HEK293 (cell line): Measurements from ENCODE around the gene MTX2.
A peak's percentile ranks its signal among the peaks of the same experiment; 100 is the strongest.

Source experiments
- CTCF ChIA-PET: fragments of 350-600 bp; formaldehyde crosslinking; extraction: SDS; loops from one replicate; lab custom pipeline; 2021; ENCODE audit warnings: antibody characterized with exemption; lab: Yijun Ruan, JAX
- POLR2A ChIA-PET: fragments of 300-600 bp; formaldehyde crosslinking; extraction: SDS; loops from one replicate; lab custom pipeline; 2020; ENCODE audit warnings: antibody characterized with exemption, inconsistent platforms; lab: Yijun Ruan, JAX
- H3K27ac ChIP-seq: fragments of 200-500 bp; sonication (Bioruptor generic); 2 replicates; pipeline ENCODE4 v1.5.1; 2014; ENCODE audit warnings: low read depth, low read length, control low read depth, inconsistent platforms; ENCODE audit errors: extremely low read depth
- H3K36me3 ChIP-seq, 2 experiments: fragments of 200-500 bp in 1 of 2; sonication (Bioruptor generic) in 1 of 2; 1 replicate in 1 of 2; 2 replicates in 1 of 2; pipeline ENCODE4 v1.5.1; 2014 to 2017; ENCODE audit warnings: inconsistent platforms in 2 of 2, low read length in 2 of 2; ENCODE audit not compliant: control insufficient read depth in 2 of 2, insufficient read depth in 1 of 2
- H3K4me1 ChIP-seq: fragments of 200-500 bp; sonication (Bioruptor generic); 2 replicates; pipeline ENCODE4 v1.5.1; 2014; ENCODE audit warnings: mild to moderate bottlenecking, low read length, inconsistent platforms; ENCODE audit not compliant: control insufficient read depth, insufficient read depth
- H3K4me3 ChIP-seq: 2 replicates; pipeline ENCODE4 v1.5.1; 2011; ENCODE audit warnings: low read depth, mild to moderate bottlenecking, control low read depth, low read length, moderate library complexity
- H3K9me3 ChIP-seq: fragments of 200-500 bp; sonication (Bioruptor generic); 2 replicates; pipeline ENCODE4 v1.5.1; 2014; ENCODE audit warnings: low read depth, low read length, inconsistent platforms; ENCODE audit not compliant: control insufficient read depth, insufficient read depth
- ZNF2 ChIP-seq: fragments of 450-650 bp; formaldehyde crosslinking; IDR thresholded peaks from 2 replicates; pipeline ENCODE4 v1.5.1; 2016; ENCODE audit warnings: missing biosample characterization, missing genetic modification characterization
- TF ChIP-seq, protein P1 (sequence below): fragments of 450-650 bp; formaldehyde crosslinking; IDR thresholded peaks from 2 replicates; pipeline ENCODE4 v1.5.1; 2016; ENCODE audit warnings: missing biosample characterization, missing genetic modification characterization

The MTX2 gene

DNA sequence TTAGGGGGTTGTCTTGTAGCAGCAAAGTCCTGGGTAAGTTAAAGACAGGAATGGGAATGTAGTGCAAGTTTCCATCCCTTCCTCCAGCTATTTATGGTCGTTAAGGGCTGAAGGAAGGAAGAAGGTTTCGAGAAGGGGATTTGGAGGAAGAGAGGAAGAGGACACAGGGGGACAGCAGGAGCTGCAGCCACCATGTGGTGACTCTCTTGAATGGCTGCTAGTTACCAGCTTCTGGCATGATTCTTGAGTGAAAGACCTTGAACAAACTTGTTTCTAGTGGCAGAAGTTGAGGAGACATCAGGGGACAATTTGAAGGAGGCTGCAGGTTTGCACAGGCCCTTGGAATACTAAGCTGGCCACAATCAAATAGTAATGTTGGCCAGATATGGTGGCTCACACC, 116.6 kb downstream of the MTX2 start:
- Histone ChIP-seq H3K4me1 (no peaks in the 10 kb centered on the region), H3K9me3 (no peaks in the 10 kb centered on the region), H3K27ac (no peak overlapping the region), H3K36me3 (no peaks in the 10 kb centered on the region), H3K4me3 (no peak overlapping the region)
- TF ChIP-seq ZNF2: no peak
- TF ChIP-seq, protein P1, sequence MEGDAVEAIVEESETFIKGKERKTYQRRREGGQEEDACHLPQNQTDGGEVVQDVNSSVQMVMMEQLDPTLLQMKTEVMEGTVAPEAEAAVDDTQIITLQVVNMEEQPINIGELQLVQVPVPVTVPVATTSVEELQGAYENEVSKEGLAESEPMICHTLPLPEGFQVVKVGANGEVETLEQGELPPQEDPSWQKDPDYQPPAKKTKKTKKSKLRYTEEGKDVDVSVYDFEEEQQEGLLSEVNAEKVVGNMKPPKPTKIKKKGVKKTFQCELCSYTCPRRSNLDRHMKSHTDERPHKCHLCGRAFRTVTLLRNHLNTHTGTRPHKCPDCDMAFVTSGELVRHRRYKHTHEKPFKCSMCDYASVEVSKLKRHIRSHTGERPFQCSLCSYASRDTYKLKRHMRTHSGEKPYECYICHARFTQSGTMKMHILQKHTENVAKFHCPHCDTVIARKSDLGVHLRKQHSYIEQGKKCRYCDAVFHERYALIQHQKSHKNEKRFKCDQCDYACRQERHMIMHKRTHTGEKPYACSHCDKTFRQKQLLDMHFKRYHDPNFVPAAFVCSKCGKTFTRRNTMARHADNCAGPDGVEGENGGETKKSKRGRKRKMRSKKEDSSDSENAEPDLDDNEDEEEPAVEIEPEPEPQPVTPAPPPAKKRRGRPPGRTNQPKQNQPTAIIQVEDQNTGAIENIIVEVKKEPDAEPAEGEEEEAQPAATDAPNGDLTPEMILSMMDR (tag by site-specific recombination): peak; percentile 49
- ChIA-PET CTCF (no interaction called here), POLR2A (no interaction called here)
